HG03460 (cell line): ENCODE results near the gene ALDH9A1.
"Not testable (repeated sequence)": the region's sequence is repeated elsewhere in the genome, so short reads cannot be mapped to it uniquely, and the experiment has no call there.

Experiments used
- ATAC-seq: cut with Tn5 transposase; IDR thresholded peaks from one replicate; pipeline ENCODE4 v1.9.1; 2021; ENCODE audit not compliant: unreplicated experiment

ALDH9A1 gene

DNA sequence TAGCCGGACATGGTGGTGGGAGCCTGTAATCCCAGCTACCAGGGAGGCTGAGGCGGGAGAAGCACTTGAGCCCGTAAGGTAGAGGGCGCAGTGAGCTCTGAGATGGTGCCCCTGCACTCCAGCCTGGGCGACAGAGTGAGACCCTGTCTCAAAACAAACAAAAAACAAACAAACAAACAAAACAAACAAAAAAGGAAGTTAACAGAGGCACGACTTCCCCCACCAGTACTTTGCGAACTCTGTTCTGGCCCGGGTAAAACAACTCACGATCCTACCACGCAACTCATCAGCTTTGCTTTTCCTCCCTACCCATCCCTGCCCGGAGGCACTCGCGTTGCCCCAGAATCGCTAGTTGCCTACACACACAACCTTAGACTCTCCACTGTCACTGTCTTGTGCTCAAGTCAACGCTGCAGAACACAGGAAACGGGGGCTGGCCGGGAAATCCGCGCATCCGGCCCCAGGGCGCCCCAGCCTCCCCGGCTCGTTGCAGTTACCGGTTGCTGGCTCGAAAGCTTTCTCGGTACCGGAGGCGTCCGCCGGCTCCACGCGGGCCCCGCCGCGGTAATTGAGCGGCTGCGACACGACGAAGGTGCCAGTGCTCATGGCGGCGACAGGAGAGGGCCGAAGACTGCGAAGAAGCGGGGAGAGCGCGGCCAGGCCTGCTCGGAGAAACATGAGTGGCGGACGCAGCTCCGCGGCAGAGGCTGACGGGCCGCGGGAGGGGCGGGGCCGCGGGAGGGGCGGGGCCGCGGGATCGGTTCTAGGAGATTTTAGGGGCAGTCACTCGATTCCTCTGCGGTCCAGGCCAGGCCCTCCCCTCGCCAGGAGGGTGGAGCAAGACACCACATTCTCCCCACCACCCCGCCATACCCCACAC is at the start of gene ALDH9A1:
Gene ALDH9A1, minus strand, starts transcription at position 682 of the 880 bp plus-strand sequence. Its CDS starts 4 bp downstream, at position 678.
- peak; percentile 90 for ATAC-seq

DNA sequence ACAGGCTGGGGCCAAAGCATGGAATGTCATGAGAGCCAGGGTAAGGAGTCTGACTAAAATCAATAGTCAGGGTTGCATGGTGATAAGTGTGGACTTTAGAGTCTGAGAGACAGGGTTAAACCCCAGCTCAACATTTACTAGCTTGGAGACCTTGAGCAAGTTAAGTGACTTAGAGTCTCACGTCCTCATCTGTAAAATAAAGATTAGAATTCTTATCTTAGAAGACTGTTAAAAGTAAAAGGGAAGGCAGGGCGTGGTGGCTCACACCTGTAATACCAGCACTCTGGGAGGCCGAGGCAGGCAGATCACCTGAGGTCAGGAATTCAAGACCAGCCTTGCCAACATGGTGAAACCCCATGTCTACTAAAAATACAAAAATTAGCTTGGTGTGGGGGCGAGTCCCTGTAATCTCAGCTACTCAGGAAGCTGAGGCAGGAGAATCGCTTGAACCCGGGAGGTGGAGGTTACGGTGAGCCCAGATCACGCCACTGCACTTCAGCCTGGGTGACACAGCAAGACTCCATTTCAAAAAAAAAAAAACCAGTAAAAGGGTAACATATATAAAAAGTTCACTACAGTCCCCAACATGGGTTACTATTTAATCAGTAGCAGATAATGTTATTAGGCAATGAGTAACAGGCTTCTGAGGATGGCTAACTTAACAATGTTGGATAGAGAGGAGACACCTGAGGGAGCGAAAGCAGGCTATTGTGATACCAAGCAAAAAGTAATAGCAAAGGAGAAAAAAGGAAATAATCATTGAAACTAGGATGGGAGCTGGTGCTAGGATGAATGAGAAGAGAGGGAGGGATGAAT is 49.5 kb upstream of the ALDH9A1 start:
- ATAC-seq = no peak

DNA sequence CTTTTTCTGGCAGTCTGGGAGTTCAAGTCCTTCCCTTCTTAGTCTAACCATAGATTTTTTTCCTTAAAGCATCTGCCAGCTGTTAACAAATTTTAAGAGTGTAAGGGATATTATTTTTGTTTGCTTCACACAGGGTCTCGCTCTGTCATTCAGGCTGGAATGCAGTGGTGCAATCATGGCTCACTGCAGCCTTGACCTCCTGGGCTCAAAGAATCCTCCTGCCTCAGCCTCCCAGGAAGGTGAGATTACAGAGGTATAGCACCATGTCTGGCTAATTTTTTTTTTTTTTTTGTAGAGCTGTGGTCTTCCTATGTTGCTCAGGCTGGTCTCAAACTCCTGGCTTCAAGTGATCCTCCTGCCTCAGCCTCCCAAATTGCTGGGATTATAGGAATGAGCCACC is 46.6 kb upstream of the ALDH9A1 start:
- not testable (repeated sequence) for ATAC-seq

DNA sequence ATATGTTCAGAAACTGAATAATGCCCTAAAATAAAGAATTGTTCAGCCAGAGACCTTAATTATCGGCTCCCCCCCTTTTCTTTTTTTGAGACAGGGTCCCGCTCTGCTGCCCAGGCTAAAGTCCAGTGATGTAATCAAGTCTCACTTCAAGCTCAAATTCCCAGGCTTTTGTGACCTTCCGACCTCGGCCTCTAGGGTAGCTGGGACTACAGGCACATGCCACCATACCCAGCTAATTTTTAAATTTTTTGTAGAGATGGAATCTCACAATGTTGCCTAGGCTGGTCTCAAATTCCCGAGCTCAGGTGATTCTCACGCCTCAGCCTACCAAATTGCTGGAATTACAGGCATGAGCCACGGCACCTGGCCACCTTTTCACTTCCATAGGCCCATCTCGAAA is 43.8 kb upstream of the ALDH9A1 start:
- no peak for ATAC-seq

DNA sequence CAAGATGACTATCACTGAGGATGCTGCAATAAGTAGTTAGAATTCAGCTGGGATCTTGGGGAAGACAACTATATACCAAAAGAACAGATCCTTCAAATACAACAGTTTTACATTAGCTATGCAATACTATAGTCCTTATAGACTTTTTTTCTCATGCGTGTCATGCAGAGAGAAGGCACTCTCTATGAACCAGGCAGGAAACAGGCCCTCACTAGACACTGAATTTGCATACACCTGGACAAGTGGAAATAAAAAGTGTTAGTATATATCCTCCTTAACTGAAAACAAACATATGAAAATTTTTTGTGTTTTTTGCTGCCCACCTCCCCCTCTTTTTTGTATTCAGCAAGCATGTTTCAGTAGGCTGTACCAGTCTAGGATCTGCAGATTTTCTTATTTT is 40.4 kb upstream of the ALDH9A1 start:
- ATAC-seq = peak; percentile 98

DNA sequence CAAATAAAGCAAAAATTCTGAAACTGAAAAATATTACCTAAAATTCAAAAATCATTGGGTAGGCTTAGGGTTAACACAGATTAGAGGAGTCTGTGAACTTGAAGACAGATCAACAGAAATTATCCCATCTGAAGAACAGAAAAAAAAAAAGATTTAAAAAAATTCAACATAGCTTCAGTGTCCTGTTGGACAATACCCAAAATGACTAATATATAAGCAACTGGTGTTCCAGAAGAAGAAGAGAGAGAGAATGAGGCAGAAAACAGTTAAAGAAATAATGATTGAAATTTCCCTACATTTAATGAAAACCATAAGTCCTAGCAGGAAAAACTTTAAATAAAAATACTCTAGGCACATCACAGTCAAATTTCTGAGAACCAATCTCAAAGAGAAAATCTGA is 38.8 kb upstream of the ALDH9A1 start:
- ATAC-seq = no peak

DNA sequence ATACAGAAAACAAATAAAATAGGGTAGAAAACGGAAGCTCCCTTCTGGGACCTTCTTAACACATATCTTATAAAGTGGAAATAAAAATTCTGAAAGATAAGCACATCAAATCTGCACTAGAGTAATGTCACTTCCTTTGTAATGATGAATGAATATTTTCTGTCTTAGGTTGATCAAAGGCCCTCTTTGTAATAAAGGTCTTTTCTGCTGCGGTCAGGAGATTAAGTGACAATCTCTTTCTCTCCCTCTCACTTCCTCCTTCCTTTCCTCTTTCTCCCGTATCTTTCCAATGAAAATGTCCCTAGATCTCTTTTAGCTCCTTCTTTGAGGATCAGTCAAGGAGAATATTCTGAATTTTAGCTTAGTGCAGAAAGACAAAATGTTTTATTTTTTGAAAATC is 36.5 kb upstream of the ALDH9A1 start:
- ATAC-seq = no peak

DNA sequence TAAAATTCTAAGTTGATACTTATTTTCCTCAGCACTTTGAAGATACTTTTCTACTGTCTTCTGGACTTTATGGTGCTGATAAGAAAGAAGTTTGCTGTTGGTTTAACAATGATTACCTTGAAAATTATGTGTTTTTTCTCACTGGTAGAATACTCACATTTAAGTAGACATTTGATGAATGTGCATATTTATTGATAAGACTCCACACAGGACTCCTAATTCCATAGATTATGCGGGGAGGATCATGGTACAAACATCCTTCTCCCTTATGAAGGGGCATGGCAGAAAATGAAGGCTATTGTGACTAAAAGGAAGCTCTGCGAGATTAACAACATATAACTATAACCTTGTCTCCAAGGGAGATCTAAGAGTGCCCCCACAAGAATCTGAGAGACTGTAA is 28.5 kb upstream of the ALDH9A1 start:
- no peak for ATAC-seq

DNA sequence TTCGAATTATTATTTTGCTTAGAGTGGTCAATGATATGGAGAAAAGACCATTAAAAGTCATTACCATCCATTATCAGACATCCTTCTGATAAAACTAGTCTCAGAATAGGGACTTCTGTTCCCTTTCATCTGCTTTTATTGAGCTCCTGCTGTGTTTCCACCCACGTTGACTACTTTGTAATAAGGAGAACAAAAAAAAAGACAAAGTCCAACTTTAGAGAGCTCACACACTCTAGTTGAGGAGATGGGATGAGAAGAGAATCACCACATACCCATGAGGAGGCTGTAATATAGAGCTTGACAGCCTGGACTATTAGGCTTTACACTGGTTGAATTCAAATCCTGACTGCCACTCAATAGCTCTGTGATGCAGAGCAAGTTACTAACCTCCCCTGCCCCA is 27.8 kb upstream of the ALDH9A1 start:
- no peak for ATAC-seq

DNA sequence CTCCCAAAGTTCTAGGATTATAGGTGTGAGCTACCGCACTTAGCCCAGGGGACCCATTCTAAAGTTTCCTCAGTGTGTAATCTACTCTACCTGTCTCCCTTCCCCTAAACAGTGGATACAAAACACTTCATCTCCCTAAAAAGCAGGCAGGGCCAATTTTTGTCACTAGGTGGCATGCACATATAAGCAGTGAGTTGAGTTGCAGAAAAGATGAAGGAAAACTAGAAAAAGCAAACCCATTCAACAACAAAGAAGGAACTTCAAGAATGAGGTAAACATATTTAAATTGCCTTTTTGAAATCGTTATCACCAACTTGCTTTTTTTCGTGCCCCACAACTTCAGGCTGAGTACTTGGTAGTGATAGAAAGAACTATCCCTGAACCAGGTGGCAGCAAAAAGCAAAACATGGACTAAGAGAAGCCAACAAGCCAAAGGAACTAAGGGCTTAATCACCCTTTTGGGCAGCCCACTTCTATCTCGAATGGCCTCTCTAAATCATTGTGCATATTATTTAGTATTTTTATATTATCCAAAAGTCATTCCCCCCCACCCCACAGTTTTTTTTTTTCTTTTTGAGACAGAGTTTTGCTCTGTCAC is 19.7 kb upstream of the ALDH9A1 start:
- ATAC-seq = peak; percentile 75

DNA sequence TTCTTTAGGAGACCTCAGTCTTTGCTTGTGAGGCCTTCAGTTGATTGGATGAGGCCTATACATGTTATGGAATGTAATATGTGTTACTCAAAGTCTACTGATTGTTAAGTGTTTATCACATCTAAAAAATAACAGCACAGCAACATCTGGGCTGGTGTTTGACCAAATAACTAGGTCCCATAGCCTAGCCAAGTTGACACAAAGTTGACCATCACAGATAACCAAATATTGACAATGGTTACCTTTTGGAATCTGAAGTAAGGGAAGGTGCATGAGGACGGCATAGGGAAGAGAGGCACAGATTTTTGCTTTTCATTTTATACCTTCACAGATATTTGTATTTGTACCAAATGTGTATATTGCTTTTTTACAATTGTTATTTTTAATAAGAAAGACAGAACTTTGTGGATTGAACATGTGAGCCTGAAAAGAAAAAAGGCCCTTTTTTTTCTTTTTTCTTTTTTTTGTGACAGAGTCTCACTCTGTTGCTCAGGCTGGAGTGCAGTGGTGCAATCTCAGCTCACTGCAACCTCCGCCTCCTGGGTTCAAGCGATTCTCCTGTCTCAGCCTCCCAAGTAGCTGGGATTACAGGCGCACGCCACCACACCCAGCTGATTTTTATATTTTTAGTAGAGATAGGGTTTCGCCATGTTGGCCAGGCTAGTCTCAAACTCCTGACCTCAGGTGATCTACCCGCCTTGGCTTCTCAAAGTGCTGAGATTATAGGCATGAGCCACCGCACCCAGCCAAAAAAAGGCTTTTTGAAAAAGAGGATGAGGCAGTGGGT is 18.1 kb upstream of the ALDH9A1 start:
- ATAC-seq = not testable (repeated sequence)

DNA sequence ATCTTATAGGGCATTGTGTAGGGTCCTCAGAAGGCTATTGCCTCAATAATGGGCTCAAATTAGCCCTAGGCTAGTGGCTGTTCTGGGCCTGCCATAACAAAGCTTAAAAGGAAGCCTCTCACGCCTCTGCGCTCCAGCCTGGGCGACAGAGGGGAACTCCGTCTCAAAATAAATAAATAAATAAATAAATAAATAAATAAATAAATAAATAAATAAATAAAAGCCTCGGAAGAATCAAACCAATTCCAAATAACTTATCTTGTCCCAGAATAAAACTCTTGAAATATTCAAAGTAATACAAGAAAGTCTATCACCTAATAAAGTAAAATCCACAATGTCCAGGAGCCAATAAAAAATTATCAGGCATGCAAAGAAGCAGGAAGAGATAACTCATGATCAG is 14.4 kb upstream of the ALDH9A1 start:
- ATAC-seq = no peak

DNA sequence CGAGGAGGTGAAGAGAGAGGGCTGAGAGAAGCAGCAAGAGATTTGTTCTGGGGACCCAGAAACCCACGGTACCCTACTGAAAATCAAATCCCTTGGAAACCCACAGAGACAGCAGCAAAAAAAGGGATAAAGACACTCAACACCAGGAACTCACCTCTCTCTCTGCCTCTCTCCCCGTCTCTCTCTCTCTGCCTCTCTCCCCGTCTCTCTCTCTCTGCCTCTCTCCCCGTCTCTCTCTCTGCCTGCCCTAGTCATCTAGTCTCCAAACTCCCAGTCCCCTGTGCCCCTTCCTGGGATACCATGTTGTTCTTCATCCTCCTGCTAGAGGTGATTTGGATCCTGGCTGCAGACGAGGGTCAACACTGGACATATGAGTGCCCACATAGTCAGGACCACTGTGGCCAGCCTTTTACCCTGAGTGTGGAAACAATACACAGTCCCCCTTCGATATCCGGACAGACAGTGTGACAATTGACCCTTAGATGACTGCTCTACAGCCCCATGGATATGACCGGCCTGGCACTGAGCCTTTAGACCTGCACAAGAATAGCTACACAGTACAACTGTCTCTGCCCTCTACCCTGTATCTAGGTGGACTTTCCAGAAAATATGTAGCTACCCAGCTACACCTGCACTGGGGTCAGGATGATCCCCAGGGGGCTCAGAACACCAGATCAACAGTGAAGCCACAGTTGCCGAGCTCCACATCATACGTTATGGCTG is 9.8 kb upstream of the ALDH9A1 start:
- ATAC-seq = no peak

DNA sequence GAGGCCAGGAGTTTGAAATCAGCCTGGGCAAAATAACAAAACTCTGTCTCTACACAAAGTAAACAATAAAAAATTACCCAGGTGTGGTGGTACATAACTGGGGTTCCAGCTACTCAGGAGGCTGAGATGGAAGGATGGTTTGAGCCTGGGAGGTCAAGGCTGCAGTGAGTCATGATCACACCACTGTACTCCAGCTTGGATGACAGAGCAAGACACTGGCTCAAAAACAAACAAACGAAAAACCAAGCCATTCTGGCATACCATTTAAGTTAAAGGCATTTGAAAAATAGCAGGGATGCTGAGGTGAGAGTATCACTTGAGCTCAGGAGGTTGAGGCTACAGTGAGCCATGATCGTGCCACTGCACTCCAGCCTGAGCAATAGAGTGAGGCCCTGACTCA is 5.3 kb upstream of the ALDH9A1 start:
- ATAC-seq = no peak

DNA sequence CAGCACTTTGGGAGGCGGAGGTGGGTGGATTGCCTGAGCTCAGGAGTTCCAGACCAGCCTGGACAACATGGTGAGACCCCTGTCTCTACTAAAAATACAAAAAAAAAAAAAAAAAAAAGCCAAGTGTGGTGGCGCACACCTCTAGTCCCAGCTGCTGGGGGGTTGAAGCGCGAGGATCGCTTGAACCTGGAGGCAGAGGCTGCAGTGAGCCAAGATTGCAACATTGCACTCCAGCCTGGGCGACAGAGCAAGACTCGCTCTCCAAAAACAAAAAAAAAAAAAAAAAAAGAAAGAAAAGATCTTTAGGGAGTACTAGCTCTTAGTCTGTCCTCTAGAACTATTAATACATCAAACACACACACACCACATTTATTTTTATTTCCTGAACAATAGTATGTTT is 3.6 kb upstream of the ALDH9A1 start:
- not testable (repeated sequence) for ATAC-seq

DNA sequence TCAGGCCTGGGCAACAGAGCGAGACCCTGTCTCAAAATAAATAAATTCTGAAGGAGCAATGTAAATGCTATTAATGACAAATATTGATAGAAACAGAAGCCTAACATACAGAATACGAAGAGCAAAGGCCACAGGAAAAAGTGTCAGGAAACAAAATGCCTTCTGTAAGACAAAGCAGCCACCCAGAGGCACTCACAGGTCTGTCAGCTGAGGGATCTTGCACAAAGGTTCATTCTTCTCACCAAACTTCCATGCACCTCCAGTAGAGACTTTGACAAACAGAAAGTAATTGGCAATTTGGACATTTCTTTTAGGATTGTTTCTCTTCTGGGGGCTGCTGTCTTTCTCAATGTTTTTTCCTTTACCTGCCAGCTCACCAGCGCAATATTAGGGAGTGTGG is 1.2 kb upstream of the ALDH9A1 start:
- no peak for ATAC-seq

DNA sequence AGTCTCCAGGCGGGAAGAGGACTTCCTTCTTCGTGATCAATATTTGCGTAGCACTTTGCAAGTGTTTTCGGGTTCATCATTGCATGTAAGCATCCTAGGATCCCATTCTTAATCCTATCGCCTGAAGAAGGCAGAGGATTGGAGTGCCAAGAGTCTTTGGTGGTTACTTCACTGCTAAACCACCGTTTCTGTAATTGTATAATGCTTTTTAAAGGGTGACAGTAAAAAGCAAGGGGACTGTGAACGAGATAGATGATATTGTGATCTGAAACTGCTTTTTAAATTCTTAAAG is 345 bp upstream of the ALDH9A1 start:
- no peak for ATAC-seq

DNA sequence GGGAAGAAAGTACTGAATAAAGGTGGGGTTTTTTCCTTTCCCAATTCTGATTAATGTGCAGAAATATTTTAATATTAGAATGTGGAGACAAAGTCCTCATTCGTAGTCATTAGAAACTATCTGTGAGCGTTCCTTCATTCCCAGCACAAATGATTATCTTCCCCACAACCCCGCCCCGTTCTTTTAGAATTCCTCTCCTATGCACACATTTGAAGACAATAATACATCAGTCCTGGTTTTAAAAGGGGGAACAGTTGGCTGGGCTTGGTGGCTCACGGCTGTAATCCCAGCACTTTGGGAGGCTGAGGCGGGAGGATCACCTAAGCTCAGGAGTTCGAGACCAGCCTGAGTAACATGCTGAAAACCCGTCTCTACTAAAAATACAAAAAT is 876 bp downstream of the ALDH9A1 start:
- no peak for ATAC-seq

DNA sequence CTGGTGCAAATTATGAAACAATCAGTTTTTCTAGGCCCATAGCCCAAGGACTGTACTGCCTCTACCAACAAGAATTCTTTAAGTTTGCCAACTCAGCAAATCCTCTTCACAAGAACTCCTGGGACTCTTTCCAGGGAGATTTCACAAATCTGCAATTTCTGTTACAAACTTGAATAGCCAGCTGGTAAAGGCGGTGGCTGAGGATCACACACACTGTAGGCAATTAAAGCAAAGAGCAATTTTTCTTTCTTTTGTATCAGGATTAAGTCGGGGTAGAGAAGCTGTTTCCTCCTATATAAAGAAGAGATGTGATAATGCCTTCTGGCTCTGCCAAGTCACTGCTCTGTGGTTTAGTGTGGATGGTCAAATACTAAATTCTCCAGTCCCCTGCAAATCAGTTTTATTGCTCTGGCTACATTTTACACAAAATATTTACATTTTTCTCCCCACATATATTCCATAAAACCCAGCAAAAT is 1.7 kb downstream of the ALDH9A1 start:
- no peak for ATAC-seq

DNA sequence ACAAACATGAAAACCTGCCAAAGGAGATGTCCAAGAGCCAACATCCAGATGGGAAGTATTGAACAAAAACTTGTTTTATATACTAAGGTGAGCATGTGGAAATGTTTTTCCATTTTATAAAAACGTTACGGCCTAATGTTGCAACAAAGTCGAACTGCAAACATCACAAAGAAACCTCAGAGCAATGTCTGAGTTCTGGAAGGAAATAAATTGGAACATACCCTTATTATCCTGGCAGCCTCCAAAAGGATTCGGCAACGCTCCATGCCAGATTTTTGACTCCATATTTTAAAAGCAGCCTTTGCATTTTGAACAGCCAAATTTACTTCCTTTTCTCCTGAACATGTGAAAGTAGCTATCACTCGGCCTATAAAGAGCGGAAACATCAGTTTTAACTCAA is 3.3 kb downstream of the ALDH9A1 start:
- no peak for ATAC-seq
